ENCODE results near the gene CER1. TPM values are rescaled to one million over a fixed set of nuclear protein-coding genes. Genes with fewer than 3 reads are reported as not detected.

Gene CER1
- total RNA-seq, 4 donors from 2014 or later, result not detected

GRCh38 chr9:14671377-14671776 lies 51.2 kb downstream of the CER1 start:
- no peaks in the 10 kb centered on the region for H3K9me3 ChIP-seq
- H3K27ac ChIP-seq, result no peak overlapping the region
- H3K4me1 ChIP-seq, result no peaks in the 10 kb centered on the region
- ATAC-seq, result no peak
- no peaks in the 10 kb centered on the region for H3K27me3 ChIP-seq
- no peak overlapping the region for H3K4me3 ChIP-seq
- 66 to 86% methylated on average over 3 of the region's 3 CpGs for WGBS, 2 donors (ENCODE audit: low coverage in 1 of 2)
- H3K36me3 ChIP-seq, result peaks cover 0 to 10% of the 10 kb centered on the region in 2 donors
- TF ChIP-seq POLR2A (IDR thresholded peaks at IDR 0.05) (no peak), POLR2AphosphoS5 (IDR thresholded peaks at IDR 0.05) (no peak), EP300 (IDR thresholded peaks at IDR 0.05) (no peak), CTCF (IDR thresholded peaks at IDR 0.05) (no peak)

- Histone ChIP-seq H3K9me3 (no peaks in the 10 kb centered on the region), H3K4me1 (no peaks in the 10 kb centered on the region), H3K36me3 (peaks cover 0 to 10% of the 10 kb centered on the region in 2 donors), H3K27me3 (no peaks in the 10 kb centered on the region), H3K27ac (no peak overlapping the region), H3K4me3 (no peak overlapping the region)
- ATAC-seq, result no peak
- TF ChIP-seq POLR2A (IDR thresholded peaks at IDR 0.05) (no peak), CTCF (IDR thresholded peaks at IDR 0.05) (no peak), POLR2AphosphoS5 (IDR thresholded peaks at IDR 0.05) (no peak), EP300 (IDR thresholded peaks at IDR 0.05) (no peak)
- WGBS, 2 donors (ENCODE audit: low coverage in 1 of 2), result 15 to 38% methylated on average over 1 of the region's 1 CpG
Measured at GRCh38 chr9:14670718-14671117, 51.8 kb downstream of the CER1 start.

Other genes with a start within 250 kb of the CER1 start
- 10 to 100 TPM in 2 of 4 donors, 1 to 10 TPM in 2; 7.8 to 15.1 (median 10.8) TPM for gene ZDHHC21, start 29.3 kb downstream of the CER1 start, total RNA-seq
- 1 to 10 TPM in 3 of 4 donors, under 1 TPM in 1; 0.59 to 4.8 (median 2.7) TPM for gene FREM1, start 187.7 kb upstream of the CER1 start, total RNA-seq

Data from gastroesophageal sphincter (tissue), 4 donors.